ENCODE measurements around the gene CCDC97.

Gene CCDC97

GRCh38 chr19:41320185-41320518, 10.2 kb downstream of the CCDC97 start:
- no peak for DNase-seq (ENCODE audit: low read depth in 2 of 2)

GRCh38 chr19:41320568-41320967, 10.6 kb downstream of the CCDC97 start:
- no peak for DNase-seq (ENCODE audit: low read depth in 2 of 2)

GRCh38 chr19:41321204-41321599, 11.2 kb downstream of the CCDC97 start:
- DNase-seq (ENCODE audit: low read depth in 2 of 2): no peak

- DNase-seq (ENCODE audit: low read depth in 2 of 2): no peak
Measured at GRCh38 chr19:41321600-41322270, 11.8 kb downstream of the CCDC97 start.

GRCh38 chr19:41322451-41322850, 12.5 kb downstream of the CCDC97 start:
- DNase-seq (ENCODE audit: low read depth in 2 of 2): no peak

GRCh38 chr19:41323023-41323422, 13.1 kb downstream of the CCDC97 start:
- DNase-seq (ENCODE audit: low read depth in 2 of 2): no peak

- no peak for DNase-seq (ENCODE audit: low read depth in 2 of 2)
Measured at GRCh38 chr19:41323430-41324125, 13.6 kb downstream of the CCDC97 start.

- DNase-seq (ENCODE audit: low read depth in 2 of 2): no peak
Measured at GRCh38 chr19:41324231-41324702, 14.3 kb downstream of the CCDC97 start.

GRCh38 chr19:41324921-41325639, 15.1 kb downstream of the CCDC97 start:
- no peak for DNase-seq (ENCODE audit: low read depth in 2 of 2)

GRCh38 chr19:41325640-41325946, 15.6 kb downstream of the CCDC97 start:
- no peak for DNase-seq (ENCODE audit: low read depth in 2 of 2)

- DNase-seq (ENCODE audit: low read depth in 2 of 2): no peak
Measured at GRCh38 chr19:41325947-41326706, 16.2 kb downstream of the CCDC97 start.

GRCh38 chr19:41327076-41327575, 17.2 kb downstream of the CCDC97 start:
- no peak for DNase-seq (ENCODE audit: low read depth in 2 of 2)

- DNase-seq (ENCODE audit: low read depth in 2 of 2): peak; percentile 64 to 67
Measured at GRCh38 chr19:41327576-41328156, 17.7 kb downstream of the CCDC97 start.

GRCh38 chr19:41328157-41328841, 18.3 kb downstream of the CCDC97 start:
- peak in 1 of 2 donors; percentile 26 for DNase-seq (ENCODE audit: low read depth in 2 of 2)

- DNase-seq (ENCODE audit: low read depth in 2 of 2): no peak
Measured at GRCh38 chr19:41328842-41329225, 18.9 kb downstream of the CCDC97 start.

GRCh38 chr19:41330481-41330880, 20.5 kb downstream of the CCDC97 start:
- no peak for DNase-seq (ENCODE audit: low read depth in 2 of 2)

- DNase-seq (ENCODE audit: low read depth in 2 of 2): no peak
Measured at GRCh38 chr19:41330946-41331678, 21.1 kb downstream of the CCDC97 start.

- no peak for DNase-seq (ENCODE audit: low read depth in 2 of 2)
Measured at GRCh38 chr19:41332000-41332399, 22.0 kb downstream of the CCDC97 start.

- no peak for DNase-seq (ENCODE audit: low read depth in 2 of 2)
Measured at GRCh38 chr19:41332468-41332867, 22.5 kb downstream of the CCDC97 start.

GRCh38 chr19:41334793-41335192, 24.8 kb downstream of the CCDC97 start:
- no peak for DNase-seq (ENCODE audit: low read depth in 2 of 2)

Data from stimulated activated CD4-positive, alpha-beta T cell treated with anti-CD3 and anti-CD28 coated beads, Interleukin-1b, Interleukin-23, amount 100 ng/mL, for 1 hour (primary cell).